Gastroesophageal sphincter (tissue), 4 donors: Measurements from ENCODE around the gene YTHDF1. TPM values are rescaled to one million over a fixed set of nuclear protein-coding genes. Genes with fewer than 3 reads are reported as not detected.

Source experiments
- ATAC-seq: fragments of 150-250 bp; one replicate; pipeline ENCODE4 v1.9.1; 2016; ENCODE audit warnings: mild to moderate bottlenecking, moderate library complexity
- H3K27ac ChIP-seq, 4 donors: fragments of 200-600 bp; sonication (generic) in 3 of 4; 1 replicate in 3 of 4; 2 replicates in 1 of 4; pipeline ENCODE4 v1.5.1; 2016 to 2019
- H3K27me3 ChIP-seq: fragments of 200-600 bp; sonication (generic); one replicate; pipeline ENCODE4 v1.5.1; 2019
- H3K36me3 ChIP-seq, 2 donors: fragments of 200-600 bp; sonication (generic); one replicate each; pipeline ENCODE4 v1.5.1; 2019; ENCODE audit warnings: control low read depth in 1 of 2
- H3K4me1 ChIP-seq, 3 donors: fragments of 200-600 bp; sonication (generic); 1 replicate in 2 of 3; 2 replicates in 1 of 3; pipeline ENCODE4 v1.5.1; 2016 to 2019; ENCODE audit warnings: control low read depth in 2 of 3
- H3K4me3 ChIP-seq, 2 donors: fragments of 200-600 bp; sonication (generic); one replicate each; pipeline ENCODE4 v1.5.1; 2019; ENCODE audit warnings: mild to moderate bottlenecking in 1 of 2, moderate library complexity in 1 of 2
- H3K9me3 ChIP-seq, 3 donors: fragments of 200-600 bp; sonication (generic); one replicate each; pipeline ENCODE4 v1.5.1; 2017 to 2019; ENCODE audit warnings: control low read depth in 2 of 3
- EP300 ChIP-seq: sonication (generic); formaldehyde crosslinking; IDR thresholded peaks from one replicate; pipeline ENCODE4 v1.6.1; 2017; ENCODE audit warnings: antibody characterized with exemption, mild to moderate bottlenecking
- POLR2A ChIP-seq, 2 donors: fragments of 450-650 bp; IDR thresholded peaks; one replicate each; pipeline ENCODE4 v1.6.1; 2017; ENCODE audit warnings: antibody characterized with exemption in 2 of 2, mild to moderate bottlenecking in 2 of 2, moderate library complexity in 1 of 2
- POLR2AphosphoS5 ChIP-seq: sonication (generic); formaldehyde crosslinking; IDR thresholded peaks from one replicate; pipeline ENCODE4 v1.6.1; 2017; ENCODE audit warnings: antibody characterized with exemption
- WGBS, 2 donors: methylation state at CpG; one replicate each; pipeline ENCODE4 v1.1.5; 2018; ENCODE audit warnings: low coverage in 1 of 2; 5-methylcytosine and 5-hydroxymethylcytosine counted together
- total RNA-seq, 4 donors: library from RNA; depleted of rRNA; stranded (reverse); fragments of >200 nt; gene quantifications; one replicate each; pipeline ENCODE4 v1.1.0, GENCODE V29; 2016
- TF ChIP-seq, protein P1 (sequence below), 4 experiments: fragments of 200-600 bp in 2 of 4; fragments of 450-650 bp in 2 of 4; sonication (generic) in 1 of 4; IDR thresholded peaks; one replicate each; pipeline ENCODE4 v1.5.1; 2017 to 2019; ENCODE audit warnings: antibody characterized with exemption in 4 of 4, mild to moderate bottlenecking in 2 of 4, moderate library complexity in 2 of 4

Gene YTHDF1
- total RNA-seq, 4 donors from 2014 or later, result 20.2 to 35.8 (median 34.2) TPM

DNA sequence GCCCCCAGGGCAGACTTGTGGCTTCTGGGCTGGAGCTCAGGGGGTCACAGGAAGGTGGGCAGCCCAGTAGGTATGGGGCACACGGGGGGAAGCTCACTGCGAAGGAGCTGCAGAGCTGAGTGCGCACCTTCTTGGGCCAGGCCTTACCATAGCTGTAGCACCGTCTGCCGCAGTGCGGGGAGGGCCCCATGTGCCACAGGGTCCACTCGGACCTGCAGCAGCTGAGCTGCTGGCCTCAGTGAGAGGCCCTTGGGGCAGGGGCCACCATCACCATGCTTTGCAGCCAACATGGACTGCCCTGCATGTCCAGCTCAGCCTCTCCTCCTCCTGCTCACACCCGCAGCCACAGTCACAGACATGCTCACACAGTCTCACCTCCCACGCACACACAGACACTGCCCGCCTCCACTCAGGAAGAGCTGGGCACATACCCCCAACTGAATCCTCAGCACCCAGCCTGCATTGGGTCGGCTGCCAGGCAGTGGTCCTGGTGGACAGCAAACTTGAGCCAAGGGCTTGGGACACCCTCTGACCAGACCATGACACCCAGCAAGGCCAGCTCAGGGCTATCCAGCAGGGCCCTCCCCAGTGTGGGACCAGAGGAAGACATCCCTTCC is 35.3 kb downstream of the YTHDF1 start:
- WGBS, 2 donors, result 100% methylated on average over 2 of the region's 11 CpGs; no CpG with 5 or more reads in 1 of the 2 donors
- Histone ChIP-seq H3K9me3 (no peaks in the 10 kb centered on the region), H3K4me1 (peaks cover 0 to 43% (median 22%) of the 10 kb centered on the region in 3 donors), H3K36me3 (no peaks in the 10 kb centered on the region), H3K27me3 (peaks cover 86% of the 10 kb centered on the region), H3K4me3 (no peak overlapping the region), H3K27ac (no peak overlapping the region)
- no peak for ATAC-seq
- no peak for TF ChIP-seq POLR2A (IDR thresholded peaks at IDR 0.05)
- TF ChIP-seq EP300, result no peak
- TF ChIP-seq, protein P1, sequence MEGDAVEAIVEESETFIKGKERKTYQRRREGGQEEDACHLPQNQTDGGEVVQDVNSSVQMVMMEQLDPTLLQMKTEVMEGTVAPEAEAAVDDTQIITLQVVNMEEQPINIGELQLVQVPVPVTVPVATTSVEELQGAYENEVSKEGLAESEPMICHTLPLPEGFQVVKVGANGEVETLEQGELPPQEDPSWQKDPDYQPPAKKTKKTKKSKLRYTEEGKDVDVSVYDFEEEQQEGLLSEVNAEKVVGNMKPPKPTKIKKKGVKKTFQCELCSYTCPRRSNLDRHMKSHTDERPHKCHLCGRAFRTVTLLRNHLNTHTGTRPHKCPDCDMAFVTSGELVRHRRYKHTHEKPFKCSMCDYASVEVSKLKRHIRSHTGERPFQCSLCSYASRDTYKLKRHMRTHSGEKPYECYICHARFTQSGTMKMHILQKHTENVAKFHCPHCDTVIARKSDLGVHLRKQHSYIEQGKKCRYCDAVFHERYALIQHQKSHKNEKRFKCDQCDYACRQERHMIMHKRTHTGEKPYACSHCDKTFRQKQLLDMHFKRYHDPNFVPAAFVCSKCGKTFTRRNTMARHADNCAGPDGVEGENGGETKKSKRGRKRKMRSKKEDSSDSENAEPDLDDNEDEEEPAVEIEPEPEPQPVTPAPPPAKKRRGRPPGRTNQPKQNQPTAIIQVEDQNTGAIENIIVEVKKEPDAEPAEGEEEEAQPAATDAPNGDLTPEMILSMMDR (IDR thresholded peaks at IDR 0.05), result no peak
- TF ChIP-seq POLR2AphosphoS5, result no peak

- Histone ChIP-seq H3K36me3 (no peaks in the 10 kb centered on the region), H3K9me3 (no peaks in the 10 kb centered on the region), H3K4me1 (peaks cover 0 to 50% (median 24%) of the 10 kb centered on the region in 3 donors), H3K27me3 (peaks cover 93% of the 10 kb centered on the region), H3K27ac (no peak overlapping the region), H3K4me3 (no peak overlapping the region)
- ATAC-seq, result no peak
- TF ChIP-seq POLR2AphosphoS5 (no peak), EP300 (no peak), POLR2A (IDR thresholded peaks at IDR 0.05) (no peak)
- TF ChIP-seq, protein P1 (IDR thresholded peaks at IDR 0.05), result no peak
- 40% methylated on average over 1 of the region's 14 CpGs; no CpG with 5 or more reads in 1 of the 2 donors for WGBS, 2 donors
Observed at GRCh38 chr20:63179687-63180568, 36.0 kb downstream of the YTHDF1 start.

DNA sequence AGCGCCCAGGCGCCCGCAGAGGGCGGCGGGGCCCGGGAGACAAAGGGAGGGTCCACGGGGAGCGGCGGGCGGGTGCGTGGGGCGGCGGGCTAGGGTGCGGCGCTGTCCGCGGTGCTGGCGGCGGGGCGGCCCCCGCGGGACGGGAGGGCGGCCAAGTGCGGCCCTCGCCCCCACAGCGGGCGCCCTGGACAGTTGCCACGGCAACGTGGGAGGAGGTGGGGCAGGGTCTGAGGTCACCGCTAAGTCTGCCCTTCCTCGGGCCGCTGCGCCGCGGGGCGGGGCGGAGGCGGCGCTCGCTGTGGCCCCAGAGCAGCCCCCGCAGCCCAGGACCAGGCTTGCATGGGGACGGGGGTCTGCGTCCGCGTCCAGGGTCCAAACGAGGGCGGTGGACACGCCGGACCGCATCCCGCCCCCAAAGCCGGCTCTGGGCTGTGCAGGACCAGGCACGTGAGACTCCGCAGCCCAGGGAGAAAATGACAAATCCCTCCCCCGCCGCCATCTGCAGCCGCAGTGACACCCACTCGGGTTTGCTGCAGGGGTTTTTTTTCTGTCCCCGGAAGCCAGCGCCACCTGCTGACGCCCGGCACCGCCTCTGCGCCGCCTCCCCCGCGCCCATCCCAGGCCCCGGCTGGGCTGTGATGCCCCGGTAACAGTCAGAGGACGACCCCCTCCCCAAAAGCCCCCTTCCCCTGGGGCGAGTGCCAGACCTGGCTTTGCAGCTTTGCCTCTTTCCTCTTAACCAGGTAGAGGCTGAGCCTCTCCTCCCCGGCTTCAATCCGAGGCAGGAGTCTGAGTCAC is 36.8 kb downstream of the YTHDF1 start:
- peak; percentile 17 for ATAC-seq
- Histone ChIP-seq H3K27me3 (peaks cover 100% of the 10 kb centered on the region), H3K36me3 (no peaks in the 10 kb centered on the region), H3K9me3 (no peaks in the 10 kb centered on the region), H3K27ac (no peak overlapping the region), H3K4me3 (peak overlapping the region in 1 of 2 donors; percentile 34), H3K4me1 (peaks cover 0 to 54% (median 24%) of the 10 kb centered on the region in 3 donors)
- no peak for TF ChIP-seq POLR2AphosphoS5
- TF ChIP-seq, protein P1 (IDR thresholded peaks at IDR 0.05), result peak in 3 of 4 experiments; percentile 21 to 77 (median 53)
- 0% methylated on average over 3 of the region's 74 CpGs; no CpG with 5 or more reads in 1 of the 2 donors for WGBS, 2 donors

DNA sequence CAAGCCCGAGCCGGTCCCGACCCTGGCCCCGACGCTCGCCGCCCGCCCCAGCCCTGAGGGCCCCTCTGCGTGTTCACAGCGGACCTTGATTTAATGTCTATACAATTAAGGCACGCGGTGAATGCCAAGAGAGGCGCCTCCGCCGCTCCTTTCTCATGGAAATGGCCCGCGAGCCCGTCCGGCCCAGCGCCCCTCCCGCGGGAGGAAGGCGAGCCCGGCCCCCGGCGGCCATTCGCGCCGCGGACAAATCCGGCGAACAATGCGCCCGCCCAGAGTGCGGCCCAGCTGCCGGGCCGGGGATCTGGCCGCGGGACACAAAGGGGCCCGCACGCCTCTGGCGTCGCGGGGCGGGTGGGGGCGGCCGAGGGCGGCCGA is 37.5 kb downstream of the YTHDF1 start:
- no peak for ATAC-seq
- no peaks in the 10 kb centered on the region for H3K9me3 ChIP-seq
- H3K4me1 ChIP-seq, result peaks cover 0 to 54% (median 24%) of the 10 kb centered on the region in 3 donors
- peaks cover 100% of the 10 kb centered on the region for H3K27me3 ChIP-seq
- TF ChIP-seq POLR2A (IDR thresholded peaks at IDR 0.05) (no peak), POLR2AphosphoS5 (no peak), EP300 (no peak)
- TF ChIP-seq, protein P1 (IDR thresholded peaks at IDR 0.05), result no peak
- no CpG with 5 or more reads among the region's 49 CpGs for WGBS, 2 donors
- H3K4me3 ChIP-seq, result peak overlapping the region in 1 of 2 donors; percentile 34
- no peaks in the 10 kb centered on the region for H3K36me3 ChIP-seq
- H3K27ac ChIP-seq, result no peak overlapping the region
